Liver (tissue), 9 donors: Measurements from ENCODE around the gene FA2H. TPM values are rescaled to one million over a fixed set of nuclear protein-coding genes. Genes with fewer than 3 reads are reported as not detected.

Experiments used
- DNase-seq: peaks from one replicate; pipeline ENCODE4 v3.0.0-alpha.2; 2017; ENCODE audit warnings: low spot score
- H3K27ac ChIP-seq, 2 donors: one replicate each; pipeline ENCODE4 v1.7.0; 2013; ENCODE audit warnings: inconsistent platforms in 2 of 2, low read length in 2 of 2, control low read depth in 1 of 2, low read depth in 1 of 2, mild to moderate bottlenecking in 1 of 2
- H3K27me3 ChIP-seq, 4 donors: one replicate each; pipeline versions ENCODE4 v1.6.1 to v1.7.0; 2013; ENCODE audit warnings: low read length in 3 of 4, inconsistent platforms in 1 of 4, mild to moderate bottlenecking in 1 of 4, moderate library complexity in 1 of 4; ENCODE audit not compliant: control insufficient read depth in 4 of 4, insufficient read depth in 4 of 4
- H3K36me3 ChIP-seq, 4 donors: one replicate each; pipeline versions ENCODE4 v1.6.1 to v1.7.0; 2013; ENCODE audit warnings: low read length in 3 of 4, mild to moderate bottlenecking in 3 of 4, low read depth in 1 of 4, moderate library complexity in 1 of 4; ENCODE audit not compliant: control insufficient read depth in 4 of 4, insufficient read depth in 3 of 4
- H3K4me1 ChIP-seq, 4 donors: one replicate each; pipeline versions ENCODE4 v1.6.1 to v1.7.0; 2013; ENCODE audit warnings: low read length in 3 of 4, mild to moderate bottlenecking in 3 of 4, moderate library complexity in 1 of 4; ENCODE audit not compliant: control insufficient read depth in 4 of 4, insufficient read depth in 4 of 4
- H3K4me3 ChIP-seq, 3 donors: one replicate each; pipeline versions ENCODE4 v1.6.1 to v1.7.0; 2013; ENCODE audit warnings: low read length in 3 of 3, control low read depth in 1 of 3, low read depth in 1 of 3, mild to moderate bottlenecking in 1 of 3
- H3K9ac ChIP-seq, 2 donors: one replicate each; pipeline ENCODE4 v1.7.0; 2013; ENCODE audit warnings: low read length in 2 of 2, mild to moderate bottlenecking in 2 of 2, moderate library complexity in 2 of 2, control low read depth in 1 of 2, low read depth in 1 of 2
- H3K9me3 ChIP-seq, 4 donors: one replicate each; pipeline versions ENCODE4 v1.6.1 to v1.7.0; 2013; ENCODE audit warnings: low read length in 3 of 4; ENCODE audit not compliant: control insufficient read depth in 4 of 4
- ATF3 ChIP-seq: IDR thresholded peaks from 2 replicates; pipeline ENCODE4 v1.6.1; 2016; ENCODE audit warnings: antibody characterized with exemption
- CTCF ChIP-seq: fragments of 150-350 bp; IDR thresholded peaks from 2 replicates; pipeline ENCODE4 v1.5.1; 2017; ENCODE audit warnings: improper control_type of control experiment, low read depth, low read length; ENCODE audit not compliant: missing input control
- EGR1 ChIP-seq, 2 donors: IDR thresholded peaks; 2 replicates each; pipeline ENCODE4 v1.6.1; 2016 to 2018; ENCODE audit warnings: antibody characterized with exemption in 2 of 2, low read depth in 2 of 2
- FOXA1 ChIP-seq: IDR thresholded peaks from 2 replicates; pipeline ENCODE4 v1.6.1; 2016; ENCODE audit warnings: antibody characterized with exemption
- GABPA ChIP-seq, 2 donors: IDR thresholded peaks in 1 of 2; conservative IDR thresholded peaks in 1 of 2; 2 replicates each; pipeline ENCODE4 v1.6.1; 2016; ENCODE audit warnings: antibody characterized with exemption in 2 of 2, mild to moderate bottlenecking in 1 of 2, moderate library complexity in 1 of 2
- JUND ChIP-seq, 2 donors: IDR thresholded peaks; 2 replicates each; pipeline ENCODE4 v1.6.1; 2016; ENCODE audit warnings: antibody characterized with exemption in 2 of 2
- MAX ChIP-seq: IDR thresholded peaks from 2 replicates; pipeline ENCODE4 v1.6.1; 2016; ENCODE audit warnings: antibody characterized with exemption
- REST ChIP-seq: IDR thresholded peaks from 2 replicates; pipeline ENCODE4 v1.6.1; 2016; ENCODE audit warnings: antibody characterized with exemption, mild to moderate bottlenecking
- RXRA ChIP-seq, 2 donors: IDR thresholded peaks; 2 replicates each; pipeline ENCODE4 v1.6.1; 2017 to 2018; ENCODE audit warnings: antibody characterized with exemption in 2 of 2, mild to moderate bottlenecking in 1 of 2
- YY1 ChIP-seq: IDR thresholded peaks from 2 replicates; pipeline ENCODE4 v1.6.1; 2016; ENCODE audit warnings: antibody characterized with exemption, mild to moderate bottlenecking
- WGBS: extraction: QIAGEN DNeasy Blood & Tissue Kit; methylation state at CpG from one replicate; pipeline ENCODE4 v1.1.7; 2013; 5-methylcytosine and 5-hydroxymethylcytosine counted together
- polyA plus RNA-seq, 2 donors: library from polyadenylated mRNA; stranded (reverse) in 1 of 2; unstranded in 1 of 2; fragments of 200-250 nt in 1 of 2; fragments of >200 nt in 1 of 2; fragmentation: Nextera tagmentation in 1 of 2; extraction: Ambion mirVana in 1 of 2; gene quantifications; one replicate each; pipeline versions ENCODE4 v1.2.1 to v1.2.3, GENCODE V29; 2013 to 2015
- total RNA-seq, 2 donors: library from RNA; depleted of rRNA; stranded (reverse); fragments of >200 nt; gene quantifications; one replicate each; pipeline ENCODE4 v1.2.3, GENCODE V29; 2014
- donor health status: healthy.
- donor health status: healthy.
- donor health status: healthy.
- donor health status: healthy.
- donor health status: healthy.

The FA2H gene
- total and polyA plus RNA-seq, 4 donors = 0.02 to 0.17 (median 0.14) TPM; not detected in 1

GRCh38 chr16:74700438-74701225, 74.0 kb downstream of the FA2H start, which contains the start of gene MLKL (continued):
- TF ChIP-seq ATF3 (no peak), GABPA (IDR thresholded peaks at IDR 0.05 in 1 of 2, conservative IDR thresholded peaks at IDR 0.05 in 1 of 2) (peak in 1 of 2 donors; percentile 39), RXRA (IDR thresholded peaks at IDR 0.05) (no peak), REST (peak; percentile 42), EGR1 (IDR thresholded peaks at IDR 0.05; ENCODE audit: low read depth in 2 of 2) (no peak)

GRCh38 chr16:74700116-74700437, 74.5 kb downstream of the FA2H start:
- H3K9ac ChIP-seq = peak overlapping the region; percentile 47 to 91
- H3K36me3 ChIP-seq = peaks cover 0 to 2% (median 0%) of the 10 kb centered on the region in 4 donors
- H3K4me3 ChIP-seq = peak overlapping the region; percentile 45 to 98 (median 60)
- peak overlapping the region; percentile 74 to 96 for H3K27ac ChIP-seq
- no peak for TF ChIP-seq FOXA1
- TF ChIP-seq YY1 = peak; percentile 30
- no peaks in the 10 kb centered on the region for H3K27me3 ChIP-seq
- H3K9me3 ChIP-seq = no peaks in the 10 kb centered on the region
- 5% methylated on average over 16 of the region's 16 CpGs for WGBS
- peaks cover 0 to 39% (median 6%) of the 10 kb centered on the region in 4 donors for H3K4me1 ChIP-seq
- DNase-seq = no peak

- Histone ChIP-seq H3K36me3 (peaks cover 0 to 2% (median 0%) of the 10 kb centered on the region in 4 donors), H3K9me3 (no peaks in the 10 kb centered on the region), H3K27me3 (no peaks in the 10 kb centered on the region), H3K9ac (peak overlapping the region; percentile 47 to 54), H3K4me3 (peak overlapping the region in 2 of 3 donors; percentile 45 to 60), H3K27ac (peak overlapping the region in 1 of 2 donors; percentile 20), H3K4me1 (peaks cover 0 to 39% (median 6%) of the 10 kb centered on the region in 4 donors)
- 80% methylated on average over 4 of the region's 4 CpGs for WGBS
- TF ChIP-seq MAX (no peak), GABPA (IDR thresholded peaks at IDR 0.05 in 1 of 2, conservative IDR thresholded peaks at IDR 0.05 in 1 of 2) (no peak), JUND (IDR thresholded peaks at IDR 0.05) (no peak), YY1 (no peak), CTCF (no peak)
- DNase-seq = no peak
Measured at GRCh38 chr16:74699666-74700065, 75.0 kb downstream of the FA2H start.
